OCI-LY3 (cell line): Measurements from ENCODE around the gene OPN1LW.

Experiments
- H2AFZ ChIP-seq: fragments of 200-600, 300-600 bp; shearing (Covaris generic); 2 replicates; pipeline ENCODE4 v1.6.0; 2014; ENCODE audit warnings: antibody characterized with exemption, low read depth, low read length
- H3K27ac ChIP-seq: fragments of 200-600, 300-600 bp; sonication (generic); 2 replicates; pipeline ENCODE4 v1.5.1; 2014; ENCODE audit warnings: mild to moderate bottlenecking, low read length, moderate library complexity, mixed read lengths
- H3K27me3 ChIP-seq: fragments of 200-600, 300-600 bp; sonication (generic); 2 replicates; pipeline ENCODE4 v1.6.1; 2014; ENCODE audit warnings: low read depth, low read length, mixed read lengths
- H3K36me3 ChIP-seq: fragments of 200-600, 300-600 bp; sonication (generic); replicated peaks from 2 replicates; pipeline ENCODE3; 2014; ENCODE audit warnings: low read depth, low read length, mixed read lengths
- H3K4me1 ChIP-seq: fragments of 300-600, 200-600 bp; sonication (generic); 2 replicates; pipeline ENCODE4 v1.6.1; 2014; ENCODE audit warnings: low read length, mixed read lengths
- H3K4me2 ChIP-seq: fragments of 200-600, 300-600 bp; sonication (generic); 2 replicates; pipeline ENCODE4 v1.6.1; 2014; ENCODE audit warnings: low read length, mixed read lengths
- H3K4me3 ChIP-seq: fragments of 300-600, 200-600 bp; sonication (generic); 2 replicates; pipeline ENCODE4 v1.5.1; 2014; ENCODE audit warnings: antibody characterized with exemption, mild to moderate bottlenecking, low read length, moderate library complexity
- H3K79me2 ChIP-seq: fragments of 300-600, 200-600 bp; shearing (Covaris generic); 2 replicates; pipeline ENCODE4 v1.6.1; 2014; ENCODE audit warnings: mild to moderate bottlenecking, low read length, mixed read lengths
- H3K9ac ChIP-seq: fragments of 300-600, 200-600 bp; shearing (Covaris generic); 2 replicates; pipeline ENCODE4 v1.6.0; 2014; ENCODE audit warnings: mild to moderate bottlenecking, low read length, moderate library complexity
- H3K9me3 ChIP-seq: fragments of 200-600, 300-600 bp; shearing (Covaris generic); 2 replicates; pipeline ENCODE4 v1.6.1; 2014; ENCODE audit warnings: low read length, mixed read lengths; ENCODE audit not compliant: insufficient read depth
- H4K20me1 ChIP-seq: fragments of 200-600, 300-600 bp; sonication (generic); 2 replicates; pipeline ENCODE4 v1.6.1; 2016; ENCODE audit warnings: low read length, mixed read lengths; ENCODE audit not compliant: insufficient read depth
- CTCF ChIP-seq: fragments of 200-600, 300-600 bp; sonication (generic); IDR thresholded peaks from 2 replicates; pipeline ENCODE4 v1.5.1; 2014; ENCODE audit warnings: antibody characterized with exemption, low read length, low read depth
- EZH2phosphoT487 ChIP-seq: fragments of 200-600 bp; shearing (Covaris generic); IDR thresholded peaks from 2 replicates; pipeline ENCODE4 v1.6.1; 2018; ENCODE audit warnings: antibody characterized with exemption, mixed run types, low read depth

OPN1LW gene

GRCh38 chrX:154115071-154115470, 29.0 kb upstream of the OPN1LW start:
- Histone ChIP-seq H3K79me2 (no peaks in the 10 kb centered on the region), H3K36me3 (no peaks in the 10 kb centered on the region), H4K20me1 (no peaks in the 10 kb centered on the region), H3K27ac (no peak overlapping the region), H3K4me2 (no peak overlapping the region), H3K27me3 (no peaks in the 10 kb centered on the region; the same call in 1 of the 2 replicates), H3K4me3 (no peak overlapping the region), H3K9me3 (no peaks in the 10 kb centered on the region), H2AFZ (no peak overlapping the region), H3K9ac (no peak overlapping the region), H3K4me1 (no peaks in the 10 kb centered on the region)
- TF ChIP-seq CTCF (no peak), EZH2phosphoT487 (no peak)

- H4K20me1 ChIP-seq, result no peaks in the 10 kb centered on the region
- no peaks in the 10 kb centered on the region; the same call in 1 of the 2 replicates for H3K27me3 ChIP-seq
- no peak overlapping the region for H3K4me3 ChIP-seq
- H3K27ac ChIP-seq, result no peak overlapping the region
- H3K79me2 ChIP-seq, result no peaks in the 10 kb centered on the region
- no peak overlapping the region for H2AFZ ChIP-seq
- H3K9ac ChIP-seq, result no peak overlapping the region
- no peaks in the 10 kb centered on the region for H3K4me1 ChIP-seq
- no peaks in the 10 kb centered on the region for H3K36me3 ChIP-seq
- no peak for TF ChIP-seq CTCF
- TF ChIP-seq EZH2phosphoT487, result no peak
- H3K9me3 ChIP-seq, result no peaks in the 10 kb centered on the region
- H3K4me2 ChIP-seq, result no peak overlapping the region
These were observed 28.3 kb upstream of the OPN1LW start for GRCh38 chrX:154115750-154116149.

DNA sequence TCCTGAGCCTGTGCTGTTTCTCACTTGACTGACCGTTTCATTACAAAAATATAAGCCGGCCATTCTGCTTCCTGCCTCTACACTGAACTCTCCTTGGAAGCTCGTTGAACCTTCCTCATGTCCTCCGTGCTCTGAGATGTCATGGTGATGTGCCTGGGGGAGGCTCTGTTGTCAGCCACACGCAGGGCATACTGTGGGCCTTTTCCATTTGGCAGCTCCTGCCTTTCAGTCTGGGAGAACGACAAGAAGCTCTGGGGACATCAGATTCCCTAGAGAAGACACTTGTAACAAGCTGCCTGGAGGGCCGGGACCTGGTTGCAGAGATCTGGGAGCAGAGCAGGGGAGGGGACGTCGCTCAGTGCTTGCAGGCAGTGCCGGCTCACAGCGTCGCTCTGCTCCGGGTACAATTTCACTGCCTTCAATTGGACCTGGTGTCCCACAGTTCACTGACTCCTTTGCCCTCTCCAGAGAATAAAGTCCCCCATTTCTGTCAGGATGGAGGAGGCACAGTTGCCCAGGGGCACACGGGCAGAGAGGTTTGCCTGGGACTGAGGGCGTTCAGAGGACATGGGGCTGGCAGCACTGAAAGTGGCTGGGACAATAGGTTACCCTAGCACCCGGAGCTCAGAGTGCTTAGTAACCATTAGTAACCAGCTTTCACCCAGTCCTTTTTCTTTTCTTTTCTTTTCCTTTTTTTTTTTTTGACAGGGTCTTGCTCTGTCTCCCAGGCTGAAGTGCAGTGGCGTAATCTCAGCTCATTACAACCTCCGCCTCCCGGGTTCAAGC, 27.4 kb upstream of the OPN1LW start:
- Histone ChIP-seq H3K36me3 (no peaks in the 10 kb centered on the region), H3K4me2 (no peak overlapping the region), H2AFZ (no peak overlapping the region), H3K4me3 (no peak overlapping the region), H3K9me3 (no peaks in the 10 kb centered on the region), H3K79me2 (no peaks in the 10 kb centered on the region), H3K4me1 (no peaks in the 10 kb centered on the region), H3K9ac (no peak overlapping the region), H4K20me1 (no peaks in the 10 kb centered on the region), H3K27ac (no peak overlapping the region), H3K27me3 (no peaks in the 10 kb centered on the region; the same call in 1 of the 2 replicates)
- no peak for TF ChIP-seq CTCF
- no peak for TF ChIP-seq EZH2phosphoT487

- no peak overlapping the region for H3K4me3 ChIP-seq
- no peak overlapping the region for H3K9ac ChIP-seq
- H3K27ac ChIP-seq, result no peak overlapping the region
- H2AFZ ChIP-seq, result no peak overlapping the region
- no peaks in the 10 kb centered on the region for H4K20me1 ChIP-seq
- H3K9me3 ChIP-seq, result no peaks in the 10 kb centered on the region
- no peaks in the 10 kb centered on the region for H3K4me1 ChIP-seq
- H3K27me3 ChIP-seq, result no peaks in the 10 kb centered on the region; the same call in 1 of the 2 replicates
- H3K79me2 ChIP-seq, result no peaks in the 10 kb centered on the region
- H3K4me2 ChIP-seq, result no peak overlapping the region
- no peaks in the 10 kb centered on the region for H3K36me3 ChIP-seq
- TF ChIP-seq CTCF (no peak), EZH2phosphoT487 (no peak)
These were observed 26.5 kb upstream of the OPN1LW start for GRCh38 chrX:154117566-154117965.
